CD4-positive, CD25-positive, alpha-beta regulatory T cell (primary cell): Measurements from ENCODE around the gene UBE2K. TPM values are rescaled to one million over a fixed set of nuclear protein-coding genes. Genes with fewer than 3 reads are reported as not detected.

Experiments
- ATAC-seq, 2 donors: fragments of 150-1000 bp; cut with Tn5 transposase; one replicate each; pipeline ENCODE4 v1.10.0; 2021; ENCODE audit warnings: low read depth in 2 of 2, moderate number of reproducible peaks in 2 of 2, moderate library complexity in 1 of 2
- DNase-seq, 3 donors: peaks; one replicate each; pipeline versions ENCODE4 v3.0.0 to v3.0.0-alpha.2; 2012 to 2022; ENCODE audit warnings: mixed read lengths in 1 of 3
- H3K27ac ChIP-seq: one replicate; pipeline ENCODE4 v1.7.0; 2013; ENCODE audit warnings: mild to moderate bottlenecking, low read length; ENCODE audit not compliant: insufficient read depth, poor library complexity, severe bottlenecking
- H3K27me3 ChIP-seq: one replicate; pipeline ENCODE4 v1.7.0; 2013; ENCODE audit warnings: low read length; ENCODE audit not compliant: control insufficient read depth, insufficient read depth
- H3K36me3 ChIP-seq: one replicate; pipeline ENCODE4 v1.7.0; 2013; ENCODE audit warnings: mild to moderate bottlenecking, low read length, moderate library complexity; ENCODE audit not compliant: control insufficient read depth, insufficient read depth
- H3K4me1 ChIP-seq: 2 replicates; pipeline ENCODE4 v1.7.0; 2013; ENCODE audit warnings: mild to moderate bottlenecking, low read length; ENCODE audit not compliant: insufficient read depth, control insufficient read depth, poor library complexity, severe bottlenecking
- H3K4me3 ChIP-seq: one replicate; pipeline ENCODE4 v1.7.0; 2013; ENCODE audit warnings: low read depth, mild to moderate bottlenecking, low read length, moderate library complexity
- H3K9me3 ChIP-seq, 2 experiments: 1 replicate in 1 of 2; 2 replicates in 1 of 2; pipeline ENCODE4 v1.7.0; 2013; ENCODE audit warnings: low read length in 2 of 2, mild to moderate bottlenecking in 1 of 2, moderate library complexity in 1 of 2; ENCODE audit not compliant: control insufficient read depth in 2 of 2
- H3K27ac Mint-ChIP-seq, 3 donors: one replicate each; pipeline ENCODE4 v1.8.0; 2020 to 2022; ENCODE audit warnings: mild to moderate bottlenecking in 3 of 3, mixed read lengths in 3 of 3, moderate library complexity in 2 of 3
- H3K27me3 Mint-ChIP-seq: one replicate; pipeline ENCODE4 v1.8.0; 2022; ENCODE audit warnings: mild to moderate bottlenecking, mixed read lengths
- H3K36me3 Mint-ChIP-seq: one replicate; pipeline ENCODE4 v1.8.0; 2020; ENCODE audit warnings: mixed read lengths
- H3K4me1 Mint-ChIP-seq, 4 donors: one replicate each; pipeline ENCODE4 v1.8.0; 2020 to 2022; ENCODE audit warnings: mixed read lengths in 4 of 4, mild to moderate bottlenecking in 1 of 4
- H3K4me3 Mint-ChIP-seq, 4 donors: one replicate each; pipeline ENCODE4 v1.8.0; 2020 to 2022; ENCODE audit warnings: mild to moderate bottlenecking in 4 of 4, mixed read lengths in 4 of 4, moderate library complexity in 3 of 4
- H3K9me3 Mint-ChIP-seq, 7 donors: one replicate each; pipeline ENCODE4 v1.8.0; 2020 to 2022; ENCODE audit warnings: mixed read lengths in 7 of 7, mild to moderate bottlenecking in 3 of 7, moderate library complexity in 2 of 7
- polyA plus RNA-seq, 4 donors: library from polyadenylated mRNA; unstranded; fragments of 300-500 nt; fragmentation: Illumina TruSeq; gene quantifications; one replicate each; pipeline ENCODE4 v1.2.3, GENCODE V29; 2021
- total RNA-seq: library from RNA; stranded (reverse); gene quantifications from one replicate; pipeline ENCODE4 v1.2.3, GENCODE V29; 2022

UBE2K gene
- total and polyA plus RNA-seq, 5 donors from 2014 or later: 56.0 to 96.6 (median 73.4) TPM

GRCh38 chr4:39825090-39825489 lies 127.2 kb downstream of the UBE2K start:
- no peak overlapping the region for H3K27ac ChIP-seq
- peaks cover 29% of the 10 kb centered on the region for H3K36me3 Mint-ChIP-seq
- no peaks in the 10 kb centered on the region for H3K4me1 ChIP-seq
- H3K4me1 Mint-ChIP-seq: peaks cover 0 to 19% (median 4%) of the 10 kb centered on the region in 4 donors
- no peaks in the 10 kb centered on the region for H3K27me3 ChIP-seq
- H3K4me3 Mint-ChIP-seq: no peak overlapping the region
- H3K36me3 ChIP-seq: peaks cover 44% of the 10 kb centered on the region
- no peak for ATAC-seq
- DNase-seq: no peak
- no peaks in the 10 kb centered on the region for H3K9me3 Mint-ChIP-seq
- H3K27ac Mint-ChIP-seq: no peak overlapping the region
- H3K9me3 ChIP-seq: no peaks in the 10 kb centered on the region
- no peak overlapping the region for H3K4me3 ChIP-seq
- H3K27me3 Mint-ChIP-seq: no peaks in the 10 kb centered on the region

- Histone ChIP-seq H3K27ac (no peak overlapping the region), H3K4me1 (no peaks in the 10 kb centered on the region), H3K9me3 (no peaks in the 10 kb centered on the region), H3K36me3 (peaks cover 49% of the 10 kb centered on the region), H3K4me3 (no peak overlapping the region), H3K27me3 (no peaks in the 10 kb centered on the region)
- H3K4me1 Mint-ChIP-seq: peaks cover 0 to 19% (median 4%) of the 10 kb centered on the region in 4 donors
- ATAC-seq (no peak), DNase-seq (no peak)
- H3K27ac Mint-ChIP-seq: no peak overlapping the region
- H3K27me3 Mint-ChIP-seq: no peaks in the 10 kb centered on the region
- H3K36me3 Mint-ChIP-seq: peaks cover 29% of the 10 kb centered on the region
- no peaks in the 10 kb centered on the region for H3K9me3 Mint-ChIP-seq
- H3K4me3 Mint-ChIP-seq: no peak overlapping the region
Measured at GRCh38 chr4:39825741-39826231, 127.8 kb downstream of the UBE2K start.

Other genes with a start within 250 kb of the UBE2K start
- 1,902 TPM for gene RPL9, start 239.2 kb upstream of the UBE2K start, total RNA-seq
- 1,000 to 10,000 TPM; 1,739 to 2,644 (median 2,251) TPM for gene RPL9, start 239.2 kb upstream of the UBE2K start, polyA plus RNA-seq
- gene LIAS, start 239.1 kb upstream of the UBE2K start, total RNA-seq: 12.2 TPM
- 10 to 100 TPM; 10.6 to 13.6 (median 12.2) TPM for gene LIAS, start 239.1 kb upstream of the UBE2K start, polyA plus RNA-seq
- gene UGDH, start 170.7 kb upstream of the UBE2K start, total RNA-seq: 6.7 TPM
- gene UGDH, start 170.7 kb upstream of the UBE2K start, polyA plus RNA-seq: 10 to 100 TPM; 15.6 to 23.1 (median 19.5) TPM
- 5.2 TPM for gene SMIM14, start 59.3 kb upstream of the UBE2K start, total RNA-seq
- 10 to 100 TPM; 19.4 to 28.6 (median 22.6) TPM for gene SMIM14, start 59.3 kb upstream of the UBE2K start, polyA plus RNA-seq